SU-DHL-6 (cell line): ENCODE measurements around the gene HRH4.

Source experiments
- CTCF ChIP-seq: fragments of 200-600 bp; sonication (generic); IDR thresholded peaks from one replicate; pipeline ENCODE4 v1.5.1; 2017; ENCODE audit warnings: antibody characterized with exemption, mild to moderate bottlenecking, low read length, moderate library complexity; ENCODE audit not compliant: insufficient read depth, poor library complexity, severe bottlenecking
- EZH2phosphoT487 ChIP-seq: fragments of 200-600 bp; sonication (generic), shearing (Covaris generic); conservative IDR thresholded peaks from 2 replicates; pipeline ENCODE4 v1.6.1; 2018; ENCODE audit warnings: mild to moderate bottlenecking, antibody characterized with exemption, low read length, moderate library complexity, mixed read lengths

- TF ChIP-seq CTCF = no peak
- TF ChIP-seq EZH2phosphoT487 = no peak
Measured at GRCh38 chr18:24462838-24463775, 2.7 kb downstream of the HRH4 start.
